ENCODE measurements around the gene RPL36A. TPM values are rescaled to one million over a fixed set of nuclear protein-coding genes. Genes with fewer than 3 reads are reported as not detected.

The RPL36A gene
- total RNA-seq, 1 experiment from 2014 or later: 377 TPM

DNA sequence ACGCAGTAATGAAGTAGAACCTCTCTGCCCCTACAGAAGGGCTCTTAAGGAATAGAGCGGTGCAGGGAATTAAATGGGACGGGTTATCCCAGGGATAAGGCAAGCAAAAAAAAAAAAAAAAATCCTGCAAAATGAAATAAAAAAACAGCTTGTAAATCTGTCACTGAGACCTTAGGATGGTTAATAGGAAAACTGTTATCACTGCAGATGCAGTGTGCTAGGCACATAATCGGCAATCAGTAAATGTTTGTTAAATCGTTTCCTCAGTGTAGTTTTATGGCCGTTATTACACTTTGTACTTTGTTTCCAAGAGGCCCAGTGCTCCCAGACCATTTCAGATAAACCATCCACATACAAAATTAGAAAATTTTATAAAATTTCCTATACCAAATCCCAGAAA, 18.2 kb downstream of the RPL36A start:
- TF ChIP-seq, protein P1, sequence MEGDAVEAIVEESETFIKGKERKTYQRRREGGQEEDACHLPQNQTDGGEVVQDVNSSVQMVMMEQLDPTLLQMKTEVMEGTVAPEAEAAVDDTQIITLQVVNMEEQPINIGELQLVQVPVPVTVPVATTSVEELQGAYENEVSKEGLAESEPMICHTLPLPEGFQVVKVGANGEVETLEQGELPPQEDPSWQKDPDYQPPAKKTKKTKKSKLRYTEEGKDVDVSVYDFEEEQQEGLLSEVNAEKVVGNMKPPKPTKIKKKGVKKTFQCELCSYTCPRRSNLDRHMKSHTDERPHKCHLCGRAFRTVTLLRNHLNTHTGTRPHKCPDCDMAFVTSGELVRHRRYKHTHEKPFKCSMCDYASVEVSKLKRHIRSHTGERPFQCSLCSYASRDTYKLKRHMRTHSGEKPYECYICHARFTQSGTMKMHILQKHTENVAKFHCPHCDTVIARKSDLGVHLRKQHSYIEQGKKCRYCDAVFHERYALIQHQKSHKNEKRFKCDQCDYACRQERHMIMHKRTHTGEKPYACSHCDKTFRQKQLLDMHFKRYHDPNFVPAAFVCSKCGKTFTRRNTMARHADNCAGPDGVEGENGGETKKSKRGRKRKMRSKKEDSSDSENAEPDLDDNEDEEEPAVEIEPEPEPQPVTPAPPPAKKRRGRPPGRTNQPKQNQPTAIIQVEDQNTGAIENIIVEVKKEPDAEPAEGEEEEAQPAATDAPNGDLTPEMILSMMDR (IDR thresholded peaks at IDR 0.05; ENCODE audit: insufficient read depth in 1 of 2, low read depth in 1 of 2, low read length in 1 of 2, severe bottlenecking in 1 of 2, unreplicated experiment in 1 of 2): no peak
- POLR2A ChIA-PET: no interaction called here
- Histone ChIP-seq H3K4me3 (ENCODE audit: low read depth, low read length) (peak overlapping the region; percentile 64), H3K9me3 (no peaks in the 10 kb centered on the region), H3K36me3 (ENCODE audit: control insufficient read depth, insufficient read depth, low read length) (no peaks in the 10 kb centered on the region), H3K27me3 (replicated peaks; ENCODE audit: control insufficient read depth, insufficient read depth, low read length) (no peaks in the 10 kb centered on the region), H3K4me1 (no peaks in the 10 kb centered on the region)
- DNase-seq: no peak
- Mint-ChIP-seq H3K9me3 (ENCODE audit: unreplicated experiment) (no peaks in the 10 kb centered on the region), H3K36me3 (ENCODE audit: insufficient read depth, unreplicated experiment) (peaks cover 30% of the 10 kb centered on the region), H3K27me3 (ENCODE audit: insufficient read depth, unreplicated experiment) (no peaks in the 10 kb centered on the region), H3K4me1 (ENCODE audit: low read depth, unreplicated experiment) (no peaks in the 10 kb centered on the region), H3K4me3 (ENCODE audit: unreplicated experiment) (peak overlapping the region; percentile 91), H3K27ac (ENCODE audit: unreplicated experiment) (no peak overlapping the region)
- CTCF ChIA-PET: interaction anchor here (0.6 kb wide), 1 partner anchor 493 kb away, joined by 4 read pairs; no protein-coding TSS in a partner anchor
- intact Hi-C loops (cut with micrococcal nuclease; ENCODE audit: unreplicated experiment): no loop called here
- no TSS peak for BruUV-seq (replicated peaks)

DNA sequence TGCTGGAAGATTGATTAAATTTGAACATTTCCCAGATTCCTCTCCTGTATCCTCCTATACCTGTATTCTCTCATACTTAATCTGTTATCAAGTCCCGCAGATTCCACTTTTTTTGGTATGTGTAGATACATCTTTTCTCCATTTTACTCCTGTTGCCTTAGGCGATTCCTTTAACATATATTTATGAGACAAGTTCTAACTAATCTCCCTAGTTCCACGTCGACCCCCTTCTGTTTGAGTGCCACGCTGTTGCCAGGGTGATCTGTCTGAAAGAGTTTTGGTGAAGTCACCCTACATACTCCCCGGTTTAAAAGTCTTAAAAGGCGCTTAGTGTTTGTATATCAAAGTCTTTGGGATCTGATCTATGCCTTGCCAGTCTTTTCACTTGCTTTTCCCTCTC, 19.6 kb downstream of the RPL36A start:
- H3K9me3 Mint-ChIP-seq (ENCODE audit: unreplicated experiment): no peaks in the 10 kb centered on the region
- Histone ChIP-seq H3K4me1 (no peaks in the 10 kb centered on the region), H3K36me3 (ENCODE audit: control insufficient read depth, insufficient read depth, low read length) (no peaks in the 10 kb centered on the region), H3K27me3 (replicated peaks; ENCODE audit: control insufficient read depth, insufficient read depth, low read length) (no peaks in the 10 kb centered on the region), H3K9me3 (no peaks in the 10 kb centered on the region), H3K4me3 (ENCODE audit: low read depth, low read length) (no peak overlapping the region)
- H3K4me1 Mint-ChIP-seq (ENCODE audit: low read depth, unreplicated experiment): no peaks in the 10 kb centered on the region
- TF ChIP-seq, protein P1 (IDR thresholded peaks at IDR 0.05; ENCODE audit: insufficient read depth in 1 of 2, low read depth in 1 of 2, low read length in 1 of 2, severe bottlenecking in 1 of 2, unreplicated experiment in 1 of 2): no peak
- CTCF ChIA-PET: no interaction called here
- no peaks in the 10 kb centered on the region for H3K27me3 Mint-ChIP-seq (ENCODE audit: insufficient read depth, unreplicated experiment)
- intact Hi-C loops (cut with micrococcal nuclease; ENCODE audit: unreplicated experiment): no loop called here
- peaks cover 29% of the 10 kb centered on the region for H3K36me3 Mint-ChIP-seq (ENCODE audit: insufficient read depth, unreplicated experiment)
- POLR2A ChIA-PET: no interaction called here
- no TSS peak for BruUV-seq (replicated peaks)
- DNase-seq: no peak
- no peak overlapping the region for H3K4me3 Mint-ChIP-seq (ENCODE audit: unreplicated experiment)
- H3K27ac Mint-ChIP-seq (ENCODE audit: unreplicated experiment): no peak overlapping the region

DNA sequence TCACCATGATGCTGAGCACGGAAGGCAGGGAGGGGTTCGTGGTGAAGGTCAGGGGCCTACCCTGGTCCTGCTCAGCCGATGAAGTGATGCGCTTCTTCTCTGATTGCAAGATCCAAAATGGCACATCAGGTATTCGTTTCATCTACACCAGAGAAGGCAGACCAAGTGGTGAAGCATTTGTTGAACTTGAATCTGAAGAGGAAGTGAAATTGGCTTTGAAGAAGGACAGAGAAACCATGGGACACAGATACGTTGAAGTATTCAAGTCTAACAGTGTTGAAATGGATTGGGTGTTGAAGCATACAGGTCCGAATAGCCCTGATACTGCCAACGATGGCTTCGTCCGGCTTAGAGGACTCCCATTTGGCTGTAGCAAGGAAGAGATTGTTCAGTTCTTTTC, 21.2 kb downstream of the RPL36A start:
- Mint-ChIP-seq H3K27ac (ENCODE audit: unreplicated experiment) (no peak overlapping the region), H3K27me3 (ENCODE audit: insufficient read depth, unreplicated experiment) (no peaks in the 10 kb centered on the region), H3K4me3 (ENCODE audit: unreplicated experiment) (no peak overlapping the region), H3K4me1 (ENCODE audit: low read depth, unreplicated experiment) (no peaks in the 10 kb centered on the region), H3K36me3 (ENCODE audit: insufficient read depth, unreplicated experiment) (peaks cover 28% of the 10 kb centered on the region), H3K9me3 (ENCODE audit: unreplicated experiment) (no peaks in the 10 kb centered on the region)
- no peaks in the 10 kb centered on the region for H3K9me3 ChIP-seq
- H3K4me3 ChIP-seq (ENCODE audit: low read depth, low read length): no peak overlapping the region
- H3K36me3 ChIP-seq (ENCODE audit: control insufficient read depth, insufficient read depth, low read length): no peaks in the 10 kb centered on the region
- ChIA-PET CTCF (no interaction called here), POLR2A (no interaction called here)
- intact Hi-C loops (cut with micrococcal nuclease; ENCODE audit: unreplicated experiment): no loop called here
- no peaks in the 10 kb centered on the region for H3K27me3 ChIP-seq (replicated peaks; ENCODE audit: control insufficient read depth, insufficient read depth, low read length)
- no TSS peak for BruUV-seq (replicated peaks)
- H3K4me1 ChIP-seq: no peaks in the 10 kb centered on the region
- TF ChIP-seq, protein P1 (IDR thresholded peaks at IDR 0.05; ENCODE audit: insufficient read depth in 1 of 2, low read depth in 1 of 2, low read length in 1 of 2, severe bottlenecking in 1 of 2, unreplicated experiment in 1 of 2): no peak
- DNase-seq: no peak

All from Caco-2 (cell line).